NCI-H2029 treated with DMSO at 0.1 percent for 48 hours (cell line): ENCODE results near the gene SLC24A3.
A peak's percentile ranks its signal among the peaks of the same experiment; 100 is the strongest.

Experiments used
- DNase-seq: peaks from one replicate; lab custom pipeline; 2025; lab: John Stamatoyannopoulos, UW

SLC24A3 gene

DNA sequence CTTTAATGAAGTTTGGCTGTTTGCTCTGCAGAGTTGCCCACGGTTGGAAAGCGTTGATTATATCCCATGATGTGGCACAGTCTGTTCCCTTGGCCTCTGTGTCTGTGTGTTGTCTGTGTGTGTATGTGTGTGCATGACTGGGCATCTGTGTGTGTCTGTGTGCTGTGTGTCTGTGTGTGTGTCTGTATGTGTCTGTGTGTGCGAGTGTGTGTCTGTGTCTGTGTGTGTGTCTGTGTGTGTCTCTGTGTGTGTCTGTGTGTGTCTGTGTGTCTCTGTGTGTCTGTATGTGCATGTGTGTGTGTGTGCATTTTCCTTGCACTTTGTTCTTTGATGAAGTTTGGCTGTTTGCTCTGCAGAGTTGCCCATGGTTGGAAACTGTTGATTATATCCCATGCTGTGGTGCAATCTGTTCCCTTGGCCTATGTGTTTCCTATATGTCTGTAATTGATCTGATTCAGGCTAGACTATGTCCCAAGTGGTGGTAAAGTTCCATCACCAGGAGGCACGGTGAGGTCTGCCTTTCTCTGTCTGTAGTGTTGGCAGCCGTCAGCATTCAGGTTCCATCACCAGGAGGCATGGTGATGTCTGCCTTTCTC, 467.6 kb downstream of the SLC24A3 start:
- no peak for DNase-seq

GRCh38 chr20:19682249-19682648, 469.8 kb downstream of the SLC24A3 start:
- no peak for DNase-seq

DNA sequence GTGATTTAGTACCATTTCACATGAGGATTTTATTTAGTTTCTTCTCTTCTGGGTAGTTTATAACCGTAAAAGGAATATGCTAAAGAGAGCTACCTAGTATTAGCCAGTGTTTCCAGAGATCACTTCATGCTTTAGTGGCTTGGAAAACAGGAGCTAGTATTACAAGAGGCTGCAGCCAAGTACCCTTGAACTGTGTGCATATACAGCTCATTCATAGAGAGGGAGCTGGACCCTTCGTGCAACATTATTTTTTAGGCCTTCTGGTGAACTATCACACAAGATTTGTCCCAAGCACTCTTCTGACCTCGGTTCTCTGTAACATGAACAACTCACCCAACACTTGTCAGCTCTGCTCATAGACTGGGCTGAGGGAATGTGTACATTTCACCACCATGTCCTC, 470.7 kb downstream of the SLC24A3 start:
- DNase-seq: peak; percentile 74

GRCh38 chr20:19683822-19684221, 471.4 kb downstream of the SLC24A3 start:
- DNase-seq: no peak

DNA sequence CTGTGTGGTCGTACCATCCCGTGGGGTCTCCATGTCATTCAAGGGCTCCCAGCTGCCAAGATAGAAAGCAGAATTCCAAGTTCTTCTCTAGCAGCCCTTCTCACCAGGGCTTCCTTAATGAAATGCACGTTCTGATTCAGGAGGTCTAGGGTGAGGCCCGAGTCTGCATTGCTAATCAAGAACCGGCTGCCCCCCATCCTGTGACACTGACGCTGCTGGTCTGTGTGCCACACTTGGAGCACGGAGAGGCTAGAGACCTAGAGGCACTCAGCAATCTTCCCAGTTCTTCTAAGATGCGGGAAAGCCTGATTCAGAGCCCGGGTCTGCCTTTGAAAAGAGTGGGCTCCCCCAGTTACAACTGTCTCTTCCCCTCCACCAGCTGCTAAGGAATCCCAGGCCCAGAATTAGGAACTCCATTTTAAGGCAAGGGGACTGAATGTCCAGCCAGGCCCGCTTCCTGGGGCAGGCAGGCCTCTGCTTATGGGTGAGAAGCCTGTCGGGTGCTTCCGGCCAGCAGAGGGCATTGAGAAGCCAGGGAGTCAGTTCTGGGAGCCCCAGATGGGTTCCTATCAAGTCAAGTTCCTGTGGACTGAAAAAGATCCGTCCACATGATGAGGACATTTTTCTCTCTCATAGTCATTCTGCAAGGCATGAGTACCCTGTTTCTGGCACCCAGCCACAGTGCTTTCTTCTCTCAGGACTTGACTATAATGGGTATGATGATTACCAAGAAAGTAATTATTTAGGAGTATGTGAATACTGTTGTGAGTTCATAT, 475.8 kb downstream of the SLC24A3 start:
- no peak for DNase-seq

GRCh38 chr20:19690462-19690861, 478.0 kb downstream of the SLC24A3 start:
- DNase-seq: no peak

DNA sequence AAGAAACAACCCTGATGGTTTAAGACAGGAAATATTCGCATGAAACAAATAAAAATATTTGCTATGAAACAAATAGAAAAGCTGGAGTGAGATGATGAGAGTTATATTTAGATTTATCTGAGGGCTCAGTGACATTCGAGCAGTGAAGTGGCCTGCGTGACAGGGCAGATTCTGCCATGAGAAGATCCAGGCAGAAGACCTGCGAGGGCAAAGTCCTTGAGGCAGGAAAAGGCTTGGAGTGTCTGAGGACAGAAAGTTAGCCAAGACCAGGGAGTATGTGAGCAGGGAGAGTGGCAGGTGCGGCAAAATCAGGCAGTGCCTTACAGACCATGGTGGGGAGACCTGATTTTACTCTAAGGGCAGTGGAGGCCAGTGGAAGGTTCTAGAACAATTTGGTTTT, 478.7 kb downstream of the SLC24A3 start:
- DNase-seq: no peak

DNA sequence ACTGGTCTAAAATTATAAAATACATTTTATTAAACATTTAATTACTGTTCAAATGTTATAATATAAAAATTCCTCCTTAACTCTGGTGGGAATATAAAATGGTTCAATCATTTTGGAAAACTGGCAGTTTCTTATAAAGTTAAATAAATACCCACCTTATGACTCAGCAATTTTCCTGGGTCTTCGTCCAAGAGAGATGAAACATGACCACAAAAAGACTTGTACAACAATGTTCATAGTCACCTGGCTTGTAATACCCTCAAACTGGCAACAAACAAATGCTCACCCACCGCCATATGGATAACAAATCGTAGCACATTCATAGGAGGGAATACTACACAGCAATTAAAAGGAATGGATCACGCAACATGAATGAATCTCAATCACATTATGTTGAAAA, 479.7 kb downstream of the SLC24A3 start:
- DNase-seq: no peak

DNA sequence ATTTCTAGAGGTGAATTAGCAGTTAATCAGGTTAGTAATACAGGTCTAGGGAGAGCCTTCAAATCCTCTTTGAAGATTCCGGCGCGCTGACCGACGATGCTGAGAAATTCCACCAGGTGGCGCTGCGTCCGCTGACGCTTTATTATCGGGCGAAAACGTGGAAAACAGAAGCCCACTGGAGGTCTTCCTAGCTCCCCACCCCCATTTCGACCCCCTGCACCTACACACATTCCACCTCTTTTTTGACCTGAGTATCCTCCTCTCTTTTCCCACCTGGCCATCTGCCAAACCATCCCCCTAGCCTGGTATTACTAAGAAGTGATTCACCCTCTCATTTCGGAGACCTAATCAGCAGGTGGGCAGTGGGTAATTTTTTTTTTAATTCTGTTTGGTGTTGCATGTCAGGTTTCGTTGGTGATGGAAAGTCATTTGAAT, 480.3 kb downstream of the SLC24A3 start:
- DNase-seq: peak; percentile 12

DNA sequence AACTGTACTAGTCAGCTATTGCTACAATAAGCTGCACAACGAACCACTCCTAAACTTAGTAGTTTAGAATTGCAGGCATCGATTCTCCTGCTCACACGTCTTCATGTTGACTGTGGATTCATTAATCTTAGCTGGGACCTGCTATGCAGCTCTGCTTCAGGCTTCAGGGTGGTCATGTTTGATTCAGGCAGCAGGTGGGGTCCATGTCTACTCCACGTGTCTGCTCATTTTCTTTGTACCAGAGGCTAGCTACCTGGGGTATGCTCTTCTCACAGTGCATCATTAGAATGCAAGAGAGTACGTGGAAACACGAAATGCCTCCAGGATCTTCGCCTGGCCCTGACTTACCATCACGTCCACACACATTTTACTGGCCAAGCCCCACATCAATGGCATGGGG, 481.1 kb downstream of the SLC24A3 start:
- no peak for DNase-seq

DNA sequence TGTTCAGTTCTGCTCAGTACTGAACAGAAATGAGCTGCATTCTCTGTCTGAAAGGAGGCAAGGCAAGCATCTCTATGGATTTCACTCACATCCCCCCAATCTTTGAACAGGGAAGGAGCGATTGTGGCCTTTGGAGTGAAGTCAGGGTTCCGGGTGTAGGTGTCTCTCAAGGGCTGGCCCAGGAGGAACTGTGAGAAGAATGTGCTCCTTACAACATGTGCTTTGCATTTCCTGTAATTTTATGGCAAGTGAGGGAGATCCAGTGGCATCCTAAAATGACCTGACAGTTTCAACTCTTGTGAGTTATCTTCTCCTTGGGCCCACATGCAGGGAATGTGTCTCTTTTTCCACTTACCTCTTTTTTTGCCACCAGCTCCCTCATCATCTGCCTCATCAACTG, 482.6 kb downstream of the SLC24A3 start:
- DNase-seq: no peak

- no peak for DNase-seq
These were observed 484.2 kb downstream of the SLC24A3 start for GRCh38 chr20:19696620-19697019.

- DNase-seq: no peak
These were observed 485.0 kb downstream of the SLC24A3 start for GRCh38 chr20:19697415-19697814.

DNA sequence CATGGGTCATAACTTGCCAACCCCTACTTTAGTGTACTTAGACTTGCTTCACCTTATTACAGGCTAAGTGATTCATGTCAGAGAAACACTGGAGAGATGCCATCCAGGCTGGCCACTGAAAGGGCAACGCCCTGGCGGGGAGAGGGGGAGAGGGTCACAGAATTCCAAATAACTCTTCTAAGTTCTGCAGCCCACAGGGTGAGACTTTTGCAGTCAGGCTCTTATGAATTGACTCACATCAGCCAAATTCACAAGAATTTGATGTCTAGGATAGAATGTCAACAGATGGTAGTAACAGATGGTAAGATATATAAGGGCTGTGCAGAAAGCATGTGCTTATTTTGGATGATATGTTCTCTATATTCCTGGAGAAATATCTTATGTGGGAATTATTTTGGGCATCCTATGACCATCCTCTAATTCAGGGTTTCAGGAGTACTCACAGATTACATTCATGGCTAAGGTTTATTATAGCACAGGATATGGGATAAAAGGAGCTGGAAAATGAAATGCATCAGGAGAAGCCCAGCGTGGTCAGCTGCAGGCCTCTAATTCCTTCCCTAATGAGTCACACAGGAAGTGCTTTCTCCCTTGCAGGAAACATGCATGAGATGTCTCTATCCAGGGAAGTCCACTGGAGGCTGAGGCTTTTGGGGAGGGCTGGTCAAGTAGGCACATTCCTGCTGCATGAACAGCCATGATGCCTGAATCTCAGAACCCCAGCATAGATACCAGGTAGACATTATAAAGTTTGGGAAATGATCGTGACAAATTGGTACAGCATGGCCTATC, 486.9 kb downstream of the SLC24A3 start:
- no peak for DNase-seq

GRCh38 chr20:19701429-19701828, 489.0 kb downstream of the SLC24A3 start:
- DNase-seq: no peak

DNA sequence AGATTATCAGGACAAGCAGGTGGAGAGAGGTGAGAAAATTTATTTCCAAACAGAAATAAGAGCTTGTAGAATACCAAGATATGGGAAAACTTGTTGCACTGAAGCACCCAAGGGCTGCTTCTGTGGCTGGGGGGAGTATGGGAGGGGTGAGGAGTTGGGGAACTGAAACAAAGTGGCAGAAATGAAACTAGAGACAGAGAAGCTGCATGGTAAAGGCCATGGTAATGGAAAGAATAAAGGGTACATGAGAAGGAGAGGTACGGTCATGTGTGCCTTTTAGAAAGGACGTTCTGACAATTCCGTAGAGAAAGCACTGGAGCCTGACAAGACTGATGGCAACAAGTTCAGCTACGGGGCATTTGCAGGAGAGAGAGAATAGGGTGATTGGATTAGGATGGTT, 494.0 kb downstream of the SLC24A3 start:
- DNase-seq: no peak

GRCh38 chr20:19709635-19710335, 497.3 kb downstream of the SLC24A3 start:
- DNase-seq: no peak

GRCh38 chr20:19710336-19711120, 498.1 kb downstream of the SLC24A3 start:
- no peak for DNase-seq

GRCh38 chr20:19711126-19711525, 498.7 kb downstream of the SLC24A3 start:
- DNase-seq: no peak

- no peak for DNase-seq
These were observed 500.3 kb downstream of the SLC24A3 start for GRCh38 chr20:19712721-19713260.
